ENCODE measurements around the gene ITGB3BP.

DNA sequence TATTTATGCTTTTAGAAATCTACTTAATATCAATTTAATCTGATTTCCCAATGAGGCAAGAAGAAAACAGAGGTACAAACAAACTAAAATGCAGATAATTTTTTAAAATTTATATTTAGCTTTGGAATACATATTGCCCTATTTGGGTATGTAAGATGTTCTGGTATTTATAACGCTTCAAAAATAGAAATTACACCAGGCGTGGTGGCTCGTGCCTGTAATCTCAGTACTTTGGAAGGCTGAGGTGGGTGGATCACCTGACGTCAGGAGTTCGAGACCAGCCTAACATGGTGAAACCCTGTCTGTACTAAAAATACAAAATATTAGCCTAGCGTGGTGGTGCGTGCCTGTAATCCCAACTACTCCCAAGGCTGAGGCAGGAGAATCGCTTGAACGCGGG is 13.3 kb downstream of the ITGB3BP start:
- TF ChIP-seq EZH2 (IDR thresholded peaks at IDR 0.05; ENCODE audit: low read depth, low read length, severe bottlenecking), result no peak
- no peak for TF ChIP-seq POLR2A (IDR thresholded peaks at IDR 0.05; ENCODE audit: control extremely low read depth in 1 of 2, low read depth in 2 of 2, low read length in 2 of 2)
- TF ChIP-seq CTCF (IDR thresholded peaks at IDR 0.05; ENCODE audit: control extremely low read depth in 1 of 3, insufficient read depth in 1 of 3, low read depth in 1 of 3, low read length in 3 of 3), result no peak
- TF ChIP-seq CEBPB (IDR thresholded peaks at IDR 0.05; ENCODE audit: low read depth, low read length), result no peak

Data from H1 (cell line).